Limb (tissue), 2 donors: ENCODE data around the gene VOPP1.
"Not testable (repeated sequence)": the region's sequence is repeated elsewhere in the genome, so short reads cannot be mapped to it uniquely, and the experiment has no call there.

ENCODE experiments used
- DNase-seq, 2 donors: peaks; one replicate each; pipeline ENCODE4 v3.0.0-alpha.2; 2016; ENCODE audit errors: extremely low spot score in 2 of 2

VOPP1 gene

GRCh38 chr7:55582656-55583055 lies 10.4 kb upstream of the VOPP1 start:
- not testable (repeated sequence) for DNase-seq

- DNase-seq: no peak
Observed at GRCh38 chr7:55576753-55577152, 4.5 kb upstream of the VOPP1 start.

- DNase-seq: no peak
Observed at GRCh38 chr7:55575733-55576132, 3.4 kb upstream of the VOPP1 start.

DNA sequence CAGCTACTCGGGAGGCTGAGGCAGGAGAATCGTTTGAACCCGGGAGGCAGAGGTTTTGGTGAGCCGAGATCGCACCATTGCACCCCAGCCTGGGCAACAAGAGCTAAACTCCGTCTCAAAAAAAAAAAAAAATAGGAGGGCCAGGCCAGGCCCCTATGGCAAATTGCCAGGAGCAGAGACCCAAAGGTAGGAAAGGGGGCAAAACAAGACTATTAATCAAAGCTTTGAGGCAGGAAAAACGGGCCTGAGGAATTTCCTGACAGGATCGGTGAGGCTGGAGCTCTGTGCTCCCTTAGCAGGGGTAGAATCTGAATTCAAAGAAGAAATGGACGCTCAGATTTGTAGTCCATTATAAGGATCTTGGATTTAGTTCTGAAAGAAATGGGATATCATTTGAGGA lies 2.8 kb upstream of the VOPP1 start:
- no peak for DNase-seq

DNA sequence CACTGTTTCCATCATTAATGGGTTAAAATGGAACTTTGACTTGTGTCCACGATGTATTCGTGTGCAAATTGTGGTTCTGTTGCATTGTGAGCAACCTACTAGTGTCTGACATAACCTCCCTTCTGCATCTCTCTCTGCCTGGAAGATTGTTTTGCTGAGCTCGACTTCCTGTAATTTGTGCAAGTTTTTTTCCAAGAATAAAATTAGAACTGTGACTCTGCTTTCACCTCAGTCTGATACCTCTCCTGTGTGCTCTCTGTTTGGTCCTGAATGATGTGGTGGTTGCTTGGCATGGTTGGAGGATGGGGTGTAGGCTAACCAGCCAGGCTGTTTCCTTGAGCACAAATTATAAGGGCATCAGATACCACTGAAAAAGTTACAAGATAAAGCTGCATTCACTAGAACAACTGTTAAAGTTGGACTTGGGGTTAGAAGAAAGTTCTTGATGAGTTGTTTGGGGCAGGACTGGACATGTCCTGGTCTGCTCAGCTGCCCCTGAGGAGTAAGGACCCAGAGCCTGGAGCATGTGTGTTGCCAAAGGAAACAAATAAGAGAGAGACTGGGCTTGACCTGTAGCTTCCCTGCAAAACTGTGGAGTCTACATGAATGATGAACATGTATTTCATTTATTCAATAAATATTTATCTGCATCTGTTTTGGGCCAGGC lies 1.9 kb upstream of the VOPP1 start:
- DNase-seq: no peak

GRCh38 chr7:55573234-55573900 lies 1.1 kb upstream of the VOPP1 start:
- DNase-seq: no peak

GRCh38 chr7:55571511-55572377 lies 558 bp downstream of the VOPP1 start:
- peak; percentile 20 to 76 for DNase-seq

- no peak for DNase-seq
Observed at GRCh38 chr7:55570939-55571338, 1.4 kb downstream of the VOPP1 start.

DNA sequence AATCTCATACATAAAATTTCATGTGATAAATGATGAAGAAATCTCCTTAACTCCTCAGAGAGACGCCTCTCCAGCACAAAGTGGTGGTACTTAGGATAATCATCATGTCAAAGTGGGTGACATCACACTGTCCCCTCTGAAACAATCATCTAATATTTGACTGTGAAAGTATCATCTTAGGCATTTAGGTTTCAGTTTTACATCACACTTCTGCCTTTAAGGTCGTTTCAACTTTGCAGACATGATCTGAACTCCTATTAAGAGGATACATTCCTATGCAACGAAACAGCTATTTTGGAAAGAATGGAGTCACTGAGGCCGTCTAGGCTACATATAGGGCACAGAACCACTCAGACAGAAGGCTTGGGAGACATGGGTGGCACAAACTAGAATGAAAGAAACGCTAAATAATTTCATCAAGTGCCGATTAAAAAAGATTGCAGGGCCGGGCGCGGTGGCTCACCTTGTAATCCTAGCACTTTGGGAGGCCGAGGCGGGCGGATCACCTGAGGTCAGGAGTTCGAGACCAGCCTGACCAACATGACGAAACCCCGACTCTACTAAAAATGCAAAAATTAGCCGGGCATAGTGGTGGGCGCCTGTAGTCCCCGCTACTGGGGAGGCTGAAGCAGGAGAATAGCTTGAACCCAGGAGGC lies 2.0 kb downstream of the VOPP1 start:
- no peak for DNase-seq

GRCh38 chr7:55569797-55570196 lies 2.5 kb downstream of the VOPP1 start:
- no peak for DNase-seq

GRCh38 chr7:55569269-55569663 lies 3.0 kb downstream of the VOPP1 start:
- DNase-seq: no peak

GRCh38 chr7:55568613-55569268 lies 3.6 kb downstream of the VOPP1 start:
- DNase-seq: no peak

GRCh38 chr7:55567571-55567970 lies 4.7 kb downstream of the VOPP1 start:
- DNase-seq: no peak

- no peak for DNase-seq
Observed at GRCh38 chr7:55565681-55566080, 6.6 kb downstream of the VOPP1 start.

DNA sequence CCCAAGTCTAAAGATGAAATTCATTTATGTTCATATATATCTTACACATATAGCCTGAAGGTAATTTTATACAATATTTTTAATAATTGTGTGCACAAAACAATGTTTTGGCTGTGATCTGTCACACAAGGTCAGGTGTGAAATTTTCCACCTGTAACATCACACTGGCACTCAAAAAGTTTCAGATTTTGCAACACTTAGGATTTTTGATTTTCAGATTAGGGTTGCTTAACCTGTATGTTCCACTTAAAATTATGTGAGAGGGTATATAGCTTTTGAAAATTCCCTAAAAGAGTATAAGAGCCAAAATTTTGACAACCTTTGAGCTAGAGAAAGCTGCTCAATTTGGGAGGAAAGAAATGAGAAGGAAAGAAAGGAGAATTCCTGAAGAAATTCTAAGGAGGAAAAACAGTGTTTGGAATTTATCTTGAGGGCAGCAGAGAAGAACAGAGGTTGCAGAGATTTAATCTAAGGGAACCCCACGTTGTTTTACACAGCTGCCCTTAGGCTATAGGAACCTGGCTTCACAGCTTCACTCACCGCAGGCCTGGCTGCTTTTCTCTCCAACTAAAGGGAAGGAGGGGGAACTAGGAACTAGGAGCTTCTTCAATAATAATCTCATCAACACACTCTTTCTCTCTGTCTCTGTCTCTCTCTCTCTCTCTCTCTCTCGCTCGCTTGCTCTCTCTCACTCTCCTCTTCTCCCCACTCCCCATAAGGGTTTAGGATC lies 8.5 kb downstream of the VOPP1 start:
- no peak for DNase-seq

DNA sequence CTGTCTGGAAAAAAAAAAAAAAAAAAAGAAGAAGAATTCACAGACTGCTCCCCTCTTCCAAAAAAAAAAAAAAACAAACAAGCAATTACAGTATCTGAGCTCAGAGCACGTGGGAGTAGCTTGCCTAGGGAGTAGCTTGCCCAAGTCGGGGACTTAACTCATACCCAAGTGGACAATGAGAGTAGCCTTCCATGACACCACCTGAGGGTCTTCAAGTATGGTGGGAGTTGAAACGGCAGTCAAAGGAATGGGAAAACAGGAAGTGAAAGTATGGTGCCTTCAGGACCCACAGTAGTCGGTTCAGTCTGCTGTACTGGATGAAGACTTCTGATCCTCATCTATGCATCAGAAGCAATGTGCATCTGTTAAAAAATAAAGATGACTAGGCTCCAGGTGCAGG lies 10.6 kb downstream of the VOPP1 start:
- no peak for DNase-seq

- no peak for DNase-seq
Observed at GRCh38 chr7:55558962-55559920, 13.1 kb downstream of the VOPP1 start.

DNA sequence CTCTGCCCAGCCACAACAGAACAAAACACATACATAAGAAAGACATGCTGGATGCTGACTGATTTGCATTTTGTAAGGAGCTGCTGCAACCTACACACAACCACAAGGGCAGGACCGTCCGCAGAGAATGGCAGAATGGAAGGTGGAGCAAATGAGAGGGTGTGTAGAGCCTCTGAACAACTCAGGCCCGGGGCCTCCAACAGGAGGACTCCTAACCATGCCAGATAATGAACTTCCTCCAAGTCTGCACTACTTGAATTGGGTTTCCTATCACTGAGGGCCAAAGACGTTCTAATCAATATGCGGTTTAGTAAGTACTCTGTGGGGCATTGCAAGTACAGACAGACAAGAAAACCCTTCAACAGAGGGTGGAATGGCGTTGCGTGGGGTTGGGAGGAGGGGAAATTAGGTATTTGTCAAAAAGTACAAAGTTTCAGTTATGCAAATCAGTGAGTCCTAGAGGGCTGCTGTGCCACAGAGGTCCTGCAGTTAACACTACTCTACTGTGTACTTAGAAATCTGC lies 14.6 kb downstream of the VOPP1 start:
- no peak for DNase-seq

- DNase-seq: no peak
Observed at GRCh38 chr7:55556492-55556891, 15.8 kb downstream of the VOPP1 start.
